ENCODE data around the gene GPANK1. TPM values are rescaled to one million over a fixed set of nuclear protein-coding genes. Genes with fewer than 3 reads are reported as not detected.

Gene GPANK1
- total and polyA plus RNA-seq, 2 of the 13 experiments (the other 11 are each of a cell fraction or from before 2014, with no cell fraction given): 15.4 to 22.8 TPM

- peak; percentile 31 for ATAC-seq
- ChIA-PET POLR2A (interaction anchor here (0.6 to 2.7 kb wide), 21 partner anchors 10 to 439 kb away, joined by 3 to 57 read pairs (median 6); partner anchors contain the start of genes APOM, C6orf47, CLIC1 and CSNK2B), CTCF (ENCODE audit: low intra/inter-chr PET ratio, low total read pairs) (no interaction called here)
- no peak for TF ChIP-seq DPF2 (CRISPR knock-in tag; IDR thresholded peaks at IDR 0.05; ENCODE audit: borderline replicate concordance, low read depth)
- no peak for TF ChIP-seq ZNF557 (CRISPR knock-in tag; IDR thresholded peaks at IDR 0.05)
- 0 out of 2 replicates have a peak, but pooled peaks have one; percentile 5 for TF ChIP-seq ZBTB42 (CRISPR knock-in tag; IDR thresholded peaks at IDR 0.05)
- peak; percentile 10; the same call in 1 of the 2 replicates for TF ChIP-seq KMT2A (CRISPR knock-in tag; IDR thresholded peaks at IDR 0.05)
- no peak for TF ChIP-seq POLR2G (IDR thresholded peaks at IDR 0.05; ENCODE audit: low read depth, low read length)
- no peak for TF ChIP-seq IKZF5 (CRISPR knock-in tag; IDR thresholded peaks at IDR 0.05)
- TF ChIP-seq ZNF136 (CRISPR knock-in tag; IDR thresholded peaks at IDR 0.05; ENCODE audit: low read depth): no peak
- TF ChIP-seq NAIF1 (CRISPR knock-in tag; IDR thresholded peaks at IDR 0.05; ENCODE audit: borderline replicate concordance): no peak
- no peak for TF ChIP-seq ZBED4 (CRISPR knock-in tag; IDR thresholded peaks at IDR 0.05; ENCODE audit: borderline replicate concordance)
- in situ Hi-C loops (cut with HindIII; ENCODE audit: extremely low pct_ligation_motif_present, low pct_unique_long_range_greater_than_20kb) (no loop called here), intact Hi-C loops (cut with micrococcal nuclease; ENCODE audit: unreplicated experiment) (loop anchor here (2.0 to 5.0 kb wide), 2 partner anchors 22 to 35 kb away; partner anchors contain the start of genes CLIC1 and LY6G5C)
- peaks cover 4 to 7% of the 10 kb centered on the region in 2 experiments; a peak in 3 of 5 replicates for H3K36me3 ChIP-seq (replicated peaks in 1 of 2; ENCODE audit: control insufficient read depth in 1 of 2, insufficient read depth in 2 of 2, low read length in 2 of 2)
- FAIRE-seq: no peak
- peak overlapping the region; percentile 48 for H2AFZ ChIP-seq (ENCODE audit: low read length)
- H3K27me3 ChIP-seq (ENCODE audit: control insufficient read depth in 1 of 2, insufficient read depth in 2 of 2, low read length in 2 of 2): peaks cover 0 to 2% of the 10 kb centered on the region in 2 experiments; a peak in 2 of 5 replicates
- H3K9ac ChIP-seq (ENCODE audit: insufficient read depth, low read depth, low read length): peak overlapping the region; percentile 95
- WGBS (ENCODE audit: low lambda C conversion rate): 5% methylated on average over 10 of the region's 10 CpGs
- peak overlapping the region; percentile 85 for H3K27ac ChIP-seq (ENCODE audit: extremely low read length, insufficient read depth, low read length)
- peaks cover 22% of the 10 kb centered on the region for H3K79me2 ChIP-seq (ENCODE audit: insufficient read depth, low read length)
- H3K4me1 ChIP-seq (ENCODE audit: insufficient read depth, low read length): peaks cover 39% of the 10 kb centered on the region
- peak overlapping the region; percentile 99 for H3K4me2 ChIP-seq (ENCODE audit: low read depth, low read length)
- BruUV-seq (replicated peaks): no TSS peak
- no peaks in the 10 kb centered on the region for H3K9me3 ChIP-seq (ENCODE audit: low read length)
- H4K20me1 ChIP-seq (ENCODE audit: insufficient read depth, low read length): no peaks in the 10 kb centered on the region
- DNase-seq (ENCODE audit: low spot score): no peak
- H3K4me3 ChIP-seq (replicated peaks in 1 of 3; ENCODE audit: insufficient read depth in 1 of 3, low read depth in 2 of 3, low read length in 3 of 3): peak overlapping the region; percentile 71 to 84 (median 81)
Observed at GRCh38 chr6:31702405-31702818, 37.6 kb upstream of the GPANK1 start.

Measured in HepG2 (cell line).